SH-SY5Y (cell line): ENCODE data around the gene SOCS1.

Experiments
- GATA2 ChIP-seq: IDR thresholded peaks from 2 replicates; pipeline ENCODE4 v1.6.1; 2011; ENCODE audit warnings: mild to moderate bottlenecking, low read depth, low read length
- GATA3 ChIP-seq: IDR thresholded peaks from 2 replicates; pipeline ENCODE4 v1.6.1; 2011; ENCODE audit warnings: low read depth, mild to moderate bottlenecking, low read length, moderate library complexity

GRCh38 chr16:11272921-11273720, 17.1 kb upstream of the SOCS1 start, which contains the start of gene PRM3:
- no peak for TF ChIP-seq GATA2
- no peak for TF ChIP-seq GATA3
